Measurements from ENCODE around the gene RUNX2.

GRCh38 chr6:45351076-45351475 lies 22.9 kb downstream of the RUNX2 start:
- TF ChIP-seq MAX (IDR thresholded peaks at IDR 0.05) (no peak), TAF1 (IDR thresholded peaks at IDR 0.05; ENCODE audit: low read depth) (no peak), YY1 (IDR thresholded peaks at IDR 0.05; ENCODE audit: low read depth) (no peak), NFIC (IDR thresholded peaks at IDR 0.05) (no peak), CEBPB (IDR thresholded peaks at IDR 0.05) (no peak), RAD21 (IDR thresholded peaks at IDR 0.05; ENCODE audit: low read depth) (no peak), REST (IDR thresholded peaks at IDR 0.05; ENCODE audit: low read depth) (no peak), ZBTB7A (IDR thresholded peaks at IDR 0.05; ENCODE audit: low read depth) (no peak), TEAD4 (IDR thresholded peaks at IDR 0.05) (no peak), CREB1 (IDR thresholded peaks at IDR 0.05; ENCODE audit: low read depth) (no peak), FOXM1 (IDR thresholded peaks at IDR 0.05; ENCODE audit: borderline replicate concordance, low read depth) (no peak), EGR1 (IDR thresholded peaks at IDR 0.05) (no peak), EP300 (IDR thresholded peaks at IDR 0.05; ENCODE audit: borderline replicate concordance) (no peak), TCF12 (IDR thresholded peaks at IDR 0.05; ENCODE audit: low read depth) (no peak)
